ENCODE measurements around the gene ATP8B3. TPM values are rescaled to one million over a fixed set of nuclear protein-coding genes. Genes with fewer than 3 reads are reported as not detected.

Gene ATP8B3
- total RNA-seq, 1 experiment from 2014 or later = 8.7 TPM

DNA sequence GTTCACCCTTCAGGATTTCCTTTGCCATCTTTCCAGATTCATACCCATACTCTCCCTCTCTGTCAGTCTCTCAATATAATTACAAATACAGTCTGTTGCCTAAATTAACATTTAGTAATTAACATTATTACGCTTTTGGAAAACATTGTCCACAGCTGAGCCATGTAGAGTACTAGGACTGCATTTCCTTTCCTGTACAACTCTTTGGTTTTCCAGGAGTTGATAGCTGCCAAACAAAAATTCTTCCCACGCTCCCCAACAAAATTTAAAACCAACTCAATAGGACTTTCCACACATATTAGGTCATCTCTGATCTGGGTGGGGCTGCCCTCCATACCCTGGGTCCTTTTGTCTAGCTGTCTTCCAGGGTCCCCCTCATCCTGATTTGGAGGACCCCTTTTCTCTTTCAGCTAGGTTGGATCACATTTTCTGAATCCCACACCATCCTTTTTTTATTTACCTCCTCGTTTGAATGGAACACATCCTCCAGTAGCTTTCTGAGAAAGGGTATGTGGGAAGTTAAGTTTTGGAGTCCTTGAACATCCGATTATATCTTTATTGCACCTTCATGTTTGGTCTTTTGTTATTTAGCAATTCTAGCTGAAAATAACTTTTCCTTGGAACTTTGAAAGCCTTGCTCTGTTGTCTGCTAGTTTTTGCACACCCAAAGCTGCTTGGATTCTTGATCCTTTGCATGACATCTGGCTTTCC lies 41.1 kb downstream of the ATP8B3 start:
- H3K27me3 ChIP-seq (replicated peaks; ENCODE audit: insufficient read depth, low read depth, low read length, poor library complexity) = peaks cover 64% of the 10 kb centered on the region

GRCh38 chr19:1769645-1769985 lies 42.5 kb downstream of the ATP8B3 start:
- peaks cover 4% of the 10 kb centered on the region for H3K4me1 ChIP-seq (ENCODE audit: insufficient read depth, low read length, poor library complexity, severe bottlenecking)
- H3K27me3 ChIP-seq (replicated peaks; ENCODE audit: insufficient read depth, low read depth, low read length, poor library complexity) = peaks cover 65% of the 10 kb centered on the region
- POLR2A ChIA-PET (ENCODE audit: low non-redundant PET) = no interaction called here
- peaks cover 16% of the 10 kb centered on the region for H3K9me3 ChIP-seq (ENCODE audit: low read depth, low read length, poor library complexity, severe bottlenecking)
- H3K36me3 ChIP-seq (ENCODE audit: insufficient read depth, low read length, poor library complexity, severe bottlenecking) = no peaks in the 10 kb centered on the region
- no peak overlapping the region for H3K4me3 ChIP-seq (ENCODE audit: low read depth, low read length, poor library complexity, severe bottlenecking)
- CTCF ChIA-PET = no interaction called here
- no peak for TF ChIP-seq CTCF (conservative IDR thresholded peaks at IDR 0.05; ENCODE audit: low read depth, low read length)
- no peak for TF ChIP-seq EZH2 (IDR thresholded peaks at IDR 0.05; ENCODE audit: borderline replicate concordance, low read depth, low read length, poor library complexity, severe bottlenecking)
- intact Hi-C loops (cut with micrococcal nuclease; ENCODE audit: unreplicated experiment) = no loop called here
- no TSS peak for BruUV-seq (replicated peaks)
- H3K27ac ChIP-seq (ENCODE audit: low read depth, low read length, poor library complexity, severe bottlenecking) = no peak overlapping the region
- no peak for DNase-seq (ENCODE audit: low spot score)

More for the DNA sequence above, 41.1 kb downstream of the ATP8B3 start:
- ChIA-PET POLR2A (ENCODE audit: low non-redundant PET) (no interaction called here), CTCF (no interaction called here)
- no peak for DNase-seq (ENCODE audit: low spot score)
- Histone ChIP-seq H3K9me3 (ENCODE audit: low read depth, low read length, poor library complexity, severe bottlenecking) (peaks cover 23% of the 10 kb centered on the region), H3K4me3 (ENCODE audit: low read depth, low read length, poor library complexity, severe bottlenecking) (no peak overlapping the region), H3K36me3 (ENCODE audit: insufficient read depth, low read length, poor library complexity, severe bottlenecking) (no peaks in the 10 kb centered on the region), H3K27ac (ENCODE audit: low read depth, low read length, poor library complexity, severe bottlenecking) (no peak overlapping the region), H3K4me1 (ENCODE audit: insufficient read depth, low read length, poor library complexity, severe bottlenecking) (peaks cover 4% of the 10 kb centered on the region)
- no TSS peak for BruUV-seq (replicated peaks)
- TF ChIP-seq CTCF (conservative IDR thresholded peaks at IDR 0.05; ENCODE audit: low read depth, low read length) = no peak
- intact Hi-C loops (cut with micrococcal nuclease; ENCODE audit: unreplicated experiment) = no loop called here

- Histone ChIP-seq H3K27me3 (replicated peaks; ENCODE audit: insufficient read depth, low read depth, low read length, poor library complexity) (peaks cover 65% of the 10 kb centered on the region), H3K4me3 (ENCODE audit: low read depth, low read length, poor library complexity, severe bottlenecking) (no peak overlapping the region), H3K27ac (ENCODE audit: low read depth, low read length, poor library complexity, severe bottlenecking) (no peak overlapping the region), H3K4me1 (ENCODE audit: insufficient read depth, low read length, poor library complexity, severe bottlenecking) (peaks cover 10% of the 10 kb centered on the region), H3K36me3 (ENCODE audit: insufficient read depth, low read length, poor library complexity, severe bottlenecking) (no peaks in the 10 kb centered on the region), H3K9me3 (ENCODE audit: low read depth, low read length, poor library complexity, severe bottlenecking) (peaks cover 16% of the 10 kb centered on the region)
- ChIA-PET CTCF (interaction anchor here (0.5 to 1.1 kb wide), 6 partner anchors 10 to 223 kb away, joined by 4 to 7 read pairs (median 6); no protein-coding TSS in a partner anchor), POLR2A (ENCODE audit: low non-redundant PET) (no interaction called here)
- TF ChIP-seq EZH2 (IDR thresholded peaks at IDR 0.05; ENCODE audit: borderline replicate concordance, low read depth, low read length, poor library complexity, severe bottlenecking) (no peak), CTCF (conservative IDR thresholded peaks at IDR 0.05; ENCODE audit: low read depth, low read length) (no peak)
- BruUV-seq (replicated peaks) = no TSS peak
- DNase-seq (ENCODE audit: low spot score) = no peak
- intact Hi-C loops (cut with micrococcal nuclease; ENCODE audit: unreplicated experiment) = no loop called here
Measured at GRCh38 chr19:1768918-1769644, 43.0 kb downstream of the ATP8B3 start.
